SIG-M5 treated with dmso at 0.1 percent for 504 hours (cell line): ENCODE measurements around the gene SH3TC1.
A peak's percentile ranks its signal among the peaks of the same experiment; 100 is the strongest.

Source experiments
- DNase-seq: peaks from one replicate; lab custom pipeline; 2025; ENCODE audit not compliant: unreplicated experiment; lab: John Stamatoyannopoulos, UW

Gene SH3TC1

DNA sequence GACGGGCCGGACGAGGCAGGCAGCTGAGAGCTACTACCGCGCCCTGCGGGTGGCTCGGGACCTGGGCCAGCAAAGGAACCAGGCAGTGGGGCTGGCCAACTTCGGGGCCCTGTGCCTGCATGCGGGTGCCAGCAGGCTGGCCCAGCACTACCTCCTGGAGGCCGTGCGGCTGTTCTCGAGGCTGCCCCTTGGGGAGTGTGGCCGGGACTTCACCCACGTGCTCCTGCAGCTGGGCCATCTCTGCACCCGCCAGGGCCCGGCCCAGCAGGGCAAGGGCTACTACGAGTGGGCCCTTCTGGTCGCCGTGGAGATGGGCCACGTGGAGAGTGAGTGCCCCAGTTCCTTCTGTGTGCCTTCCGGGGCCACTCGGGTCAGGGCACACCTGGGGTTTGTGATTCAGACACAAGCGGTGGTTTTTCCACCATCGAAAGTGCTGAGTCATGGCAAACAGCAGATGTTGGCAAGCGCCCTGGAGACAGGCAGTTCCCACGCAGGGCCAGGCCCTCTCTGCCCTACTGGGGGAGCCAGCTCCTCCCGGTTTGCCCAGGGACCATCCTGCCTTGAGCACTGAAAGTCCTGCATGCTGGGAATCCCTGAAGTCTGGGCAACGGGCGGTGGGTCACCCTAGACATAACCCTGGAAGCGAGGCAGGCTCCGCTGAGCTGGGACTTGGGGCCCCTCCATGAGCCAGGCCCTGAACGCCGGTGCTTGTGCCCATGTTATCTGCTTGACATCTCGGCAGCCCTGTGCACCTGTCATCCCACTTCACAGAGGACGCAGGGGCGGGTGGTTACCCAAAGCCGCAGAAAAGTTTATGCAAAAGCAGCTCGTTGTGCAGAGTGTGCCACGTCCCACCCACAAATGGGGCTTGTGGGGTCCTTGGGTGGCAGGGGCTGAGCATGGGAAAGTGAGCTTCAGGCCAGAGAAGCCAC, 29.5 kb downstream of the SH3TC1 start:
- no peak for DNase-seq

DNA sequence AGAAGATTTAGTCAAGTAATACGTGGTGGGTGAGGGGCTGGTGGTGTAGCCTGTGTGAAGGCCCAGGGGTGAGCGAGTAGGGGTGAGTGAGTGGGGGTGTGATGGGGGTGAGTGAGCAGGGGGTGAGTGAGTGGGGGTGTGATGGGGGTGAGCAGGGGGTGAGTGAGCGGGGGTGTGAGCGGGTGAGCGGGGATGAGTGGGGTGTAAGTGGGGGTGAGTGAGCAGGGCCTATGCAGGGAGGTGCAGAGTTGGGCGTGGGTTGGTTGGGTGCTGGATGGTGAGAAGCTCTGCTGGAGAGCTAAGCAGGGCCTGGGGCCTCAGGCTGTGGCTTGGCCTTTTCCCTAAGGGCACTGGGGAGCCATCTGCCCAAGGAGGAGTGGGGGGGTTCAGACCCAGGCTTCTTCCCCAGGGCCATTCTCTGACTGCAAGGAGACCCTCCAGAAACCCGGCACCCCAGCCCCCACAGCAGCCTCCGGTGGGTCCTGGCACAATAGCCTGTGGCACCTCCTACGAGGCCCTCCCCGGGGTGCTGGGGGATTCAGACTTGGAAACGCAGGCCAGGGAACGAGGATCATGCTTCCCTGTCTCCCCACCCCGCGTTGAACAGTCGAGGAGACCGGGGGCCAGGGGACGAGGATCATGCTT, 30.4 kb downstream of the SH3TC1 start:
- DNase-seq, result no peak

DNA sequence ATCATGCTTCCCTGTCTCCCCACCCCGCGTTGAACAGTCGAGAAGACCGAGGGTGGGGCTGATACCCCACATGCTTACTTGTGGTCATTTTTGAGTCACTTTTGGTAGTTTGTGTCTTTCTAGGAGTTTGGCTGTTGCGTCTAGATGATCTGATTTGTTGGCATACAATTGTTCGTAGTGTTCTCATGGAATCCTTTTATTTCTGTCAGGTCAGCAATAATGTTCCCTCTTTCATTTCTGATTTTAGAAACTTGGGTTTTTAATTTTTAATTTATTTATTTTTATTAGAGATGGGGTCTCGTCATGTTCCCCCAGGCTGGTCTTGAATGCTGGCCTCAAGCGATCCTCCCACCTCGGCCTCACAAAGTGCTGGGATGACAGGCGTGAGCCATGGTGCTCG, 30.9 kb downstream of the SH3TC1 start:
- DNase-seq, result no peak

DNA sequence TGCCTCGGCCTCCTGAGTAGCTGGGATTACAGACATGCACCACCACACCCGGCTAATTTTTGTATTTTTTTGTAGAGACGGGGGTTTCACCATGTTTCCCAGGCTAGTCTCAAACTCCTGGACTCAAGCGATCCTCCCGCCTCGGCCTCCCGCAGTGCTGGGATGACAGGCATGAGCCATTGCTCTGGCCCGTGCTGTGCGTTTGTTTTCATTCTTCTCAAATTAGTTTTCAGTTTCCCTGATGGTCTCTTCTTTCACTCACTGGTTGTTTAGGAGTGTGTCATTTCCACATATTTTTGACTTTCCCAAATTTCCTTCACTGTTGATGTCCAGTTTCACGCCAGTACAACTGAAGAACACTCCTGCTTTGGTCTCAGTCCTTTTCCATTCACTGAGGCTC, 31.8 kb downstream of the SH3TC1 start:
- DNase-seq, result no peak

DNA sequence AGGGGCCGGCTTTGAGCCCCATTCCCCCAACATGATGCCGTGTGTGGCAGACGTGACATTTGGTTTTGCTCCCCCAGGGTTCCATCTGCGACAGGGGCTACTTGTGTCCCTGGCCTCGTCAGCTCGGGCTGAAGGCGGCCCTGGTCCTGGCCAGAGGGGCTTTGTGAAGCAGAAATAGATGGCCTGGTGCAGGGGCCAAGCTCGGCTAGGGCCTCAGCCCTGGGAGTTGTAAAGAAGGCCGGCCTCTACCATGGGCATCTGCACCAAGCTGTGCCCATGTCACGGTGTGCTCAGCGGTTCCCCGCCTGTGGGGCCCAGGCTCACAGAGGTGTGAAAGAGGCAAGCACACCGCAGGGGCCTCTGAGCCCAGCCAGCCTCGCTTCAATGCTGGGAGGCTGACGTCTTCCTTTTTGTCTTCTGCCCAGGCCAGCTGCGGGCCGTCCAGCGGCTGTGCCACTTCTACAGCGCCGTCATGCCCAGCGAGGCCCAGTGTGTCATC, 32.5 kb downstream of the SH3TC1 start:
- DNase-seq, result no peak

DNA sequence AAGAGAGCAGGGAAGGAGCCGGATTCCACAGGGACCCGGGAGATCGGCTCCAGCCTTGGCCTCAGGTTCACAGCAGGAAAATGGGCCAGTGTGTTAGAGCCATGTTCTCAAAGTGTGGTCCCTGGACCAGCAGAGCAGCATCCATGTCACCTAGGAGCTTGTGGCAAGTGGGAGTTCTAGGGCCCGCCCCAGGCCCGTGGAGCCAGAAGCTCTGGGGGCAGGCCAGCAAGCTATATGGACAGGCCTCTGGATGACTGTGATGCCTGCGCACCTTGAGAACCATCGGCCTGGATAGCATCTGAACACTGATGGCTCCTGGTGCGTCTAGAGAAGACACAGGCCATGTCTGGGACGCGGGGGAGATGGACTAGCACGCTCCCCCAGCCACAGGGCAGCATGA, 33.7 kb downstream of the SH3TC1 start:
- DNase-seq, result no peak

DNA sequence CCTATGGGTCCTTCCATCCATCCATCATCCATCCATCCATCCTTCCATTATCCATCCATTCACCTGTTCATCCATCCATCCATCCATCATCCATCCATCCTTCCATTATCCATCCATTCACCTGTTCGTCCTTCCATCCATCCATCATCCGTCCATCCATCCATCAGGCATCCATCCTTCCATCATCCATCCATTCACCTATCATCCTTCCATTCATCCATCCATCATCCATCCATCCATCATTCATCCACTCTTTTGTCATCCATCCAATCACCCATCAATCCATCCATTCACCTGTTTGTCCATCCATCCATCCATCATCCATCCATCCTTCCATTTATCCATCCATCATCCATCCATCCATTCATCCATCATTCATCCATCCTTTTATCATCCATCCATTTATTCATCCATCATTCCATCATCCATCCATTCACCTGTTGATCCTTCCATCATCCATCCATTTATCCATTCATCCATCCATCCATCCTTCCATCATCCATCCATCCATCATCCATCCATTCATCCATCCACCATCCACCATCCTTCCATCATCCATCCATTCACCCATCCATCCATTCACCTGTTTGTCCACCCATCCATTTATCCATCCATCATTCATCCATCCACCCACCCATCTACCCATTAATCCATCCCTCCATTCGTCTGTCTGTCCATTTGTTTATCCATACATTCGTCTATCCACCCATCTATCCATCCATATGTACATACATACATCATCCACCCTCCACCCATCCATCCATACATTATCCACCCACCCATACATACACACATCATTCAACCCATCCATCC, 34.8 kb downstream of the SH3TC1 start:
- DNase-seq, result no peak

DNA sequence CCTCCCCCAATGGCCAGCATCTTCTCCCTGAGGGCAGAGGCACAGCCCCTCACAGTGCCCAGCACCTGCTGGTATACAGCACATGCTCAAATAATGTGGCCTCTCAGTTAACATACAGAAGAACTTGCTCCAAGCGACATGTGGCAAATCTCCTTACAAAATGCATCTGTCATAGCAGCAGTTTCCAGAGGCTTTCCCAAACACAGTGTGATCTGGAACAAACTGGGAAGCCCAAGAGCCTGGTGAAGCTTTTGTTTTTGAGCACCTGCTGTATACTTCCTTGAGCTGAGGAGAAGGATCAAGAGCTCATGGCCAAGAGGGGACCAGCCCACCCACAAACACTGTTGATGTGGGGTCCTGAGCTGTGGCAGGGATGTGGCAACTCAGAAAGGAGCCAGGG, 35.6 kb downstream of the SH3TC1 start:
- no peak for DNase-seq

DNA sequence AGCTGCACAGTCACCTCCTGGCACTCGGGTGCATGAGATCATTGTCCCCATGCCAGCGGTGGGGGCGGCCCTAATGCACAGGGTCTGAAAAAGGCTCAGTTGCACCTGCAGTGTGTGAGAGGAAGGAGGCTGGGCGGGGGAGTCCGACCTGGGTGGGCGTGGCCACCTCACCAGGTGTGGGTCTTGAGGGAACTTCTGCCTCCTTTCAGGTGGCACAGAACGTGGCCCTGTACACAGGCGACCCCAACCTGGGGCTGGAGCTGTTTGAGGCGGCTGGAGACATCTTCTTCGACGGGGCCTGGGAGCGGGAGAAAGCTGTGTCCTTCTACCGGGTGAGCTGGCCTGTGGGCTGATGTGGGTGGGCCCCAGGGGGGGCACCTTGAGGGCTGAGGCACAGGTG, 36.1 kb downstream of the SH3TC1 start:
- DNase-seq, result no peak

DNA sequence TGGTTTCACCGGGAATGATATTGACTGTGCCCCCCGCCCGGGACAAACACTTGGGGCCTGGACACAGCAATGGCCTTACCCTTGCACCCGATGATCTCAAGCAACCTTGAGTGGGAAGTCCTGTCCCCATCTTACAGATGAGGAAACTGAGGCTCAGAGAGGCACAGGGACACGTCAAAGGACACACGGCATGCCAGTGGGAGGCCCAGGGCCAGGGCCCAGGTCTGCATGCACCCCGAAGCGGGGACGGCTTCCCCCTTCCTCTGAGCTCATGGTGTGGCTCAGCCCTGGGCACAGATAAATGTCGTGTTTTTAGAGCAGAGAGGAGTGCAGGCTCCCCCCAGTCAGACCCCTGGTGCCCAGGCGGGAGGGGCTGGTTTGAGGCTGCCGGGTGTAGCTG, 36.6 kb downstream of the SH3TC1 start:
- no peak for DNase-seq

DNA sequence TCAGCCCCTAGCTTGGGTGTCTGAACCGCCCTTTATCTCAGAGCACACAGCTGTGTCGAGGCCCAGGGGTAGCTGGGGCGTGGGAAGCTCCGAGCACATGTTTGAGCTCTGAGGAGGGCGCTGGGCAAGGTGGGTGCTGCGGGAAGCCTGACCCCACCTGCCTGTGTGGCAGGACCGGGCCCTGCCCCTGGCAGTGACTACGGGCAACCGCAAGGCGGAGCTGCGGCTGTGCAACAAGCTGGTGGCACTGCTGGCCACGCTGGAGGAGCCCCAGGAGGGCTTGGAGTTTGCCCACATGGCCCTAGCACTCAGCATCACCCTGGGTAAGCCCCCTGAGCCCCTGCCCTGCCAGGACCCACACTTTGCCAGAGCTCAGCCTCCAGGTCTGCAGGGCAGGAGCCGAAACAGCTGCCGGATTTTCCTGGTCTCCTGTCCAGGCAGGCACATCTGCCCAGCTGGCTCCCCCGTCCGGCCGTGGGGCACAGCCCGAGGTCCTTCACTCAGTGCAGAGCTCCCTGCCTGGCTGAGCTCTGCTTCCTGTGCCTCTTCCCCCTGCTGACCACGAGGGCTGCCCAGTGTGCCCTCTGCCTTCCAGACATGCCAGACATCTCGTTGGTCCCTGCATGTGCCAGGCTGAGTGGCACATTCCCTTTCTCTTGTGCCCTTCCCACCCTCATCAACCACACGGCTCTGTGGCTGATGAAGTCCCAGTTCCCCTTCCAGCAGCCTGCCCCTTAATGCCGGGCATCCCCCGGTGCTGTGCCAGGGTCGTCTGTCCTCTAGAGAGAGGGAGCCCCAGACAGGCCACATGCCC, 37.2 kb downstream of the SH3TC1 start:
- no peak for DNase-seq

DNA sequence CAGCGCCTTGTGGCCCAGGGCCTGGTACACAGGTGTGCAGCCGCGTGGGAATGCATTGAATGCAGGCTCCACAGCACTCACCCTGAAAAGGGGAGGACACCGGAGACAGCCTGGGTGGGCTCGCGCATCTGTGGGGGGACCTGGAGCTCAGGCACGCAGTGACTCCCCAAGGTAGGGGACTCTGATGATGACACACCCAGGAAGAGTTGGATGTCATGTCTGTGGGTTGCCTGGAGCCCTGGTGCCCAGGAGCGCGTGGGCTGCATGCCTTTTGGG, 37.8 kb downstream of the SH3TC1 start:
- DNase-seq, result no peak

DNA sequence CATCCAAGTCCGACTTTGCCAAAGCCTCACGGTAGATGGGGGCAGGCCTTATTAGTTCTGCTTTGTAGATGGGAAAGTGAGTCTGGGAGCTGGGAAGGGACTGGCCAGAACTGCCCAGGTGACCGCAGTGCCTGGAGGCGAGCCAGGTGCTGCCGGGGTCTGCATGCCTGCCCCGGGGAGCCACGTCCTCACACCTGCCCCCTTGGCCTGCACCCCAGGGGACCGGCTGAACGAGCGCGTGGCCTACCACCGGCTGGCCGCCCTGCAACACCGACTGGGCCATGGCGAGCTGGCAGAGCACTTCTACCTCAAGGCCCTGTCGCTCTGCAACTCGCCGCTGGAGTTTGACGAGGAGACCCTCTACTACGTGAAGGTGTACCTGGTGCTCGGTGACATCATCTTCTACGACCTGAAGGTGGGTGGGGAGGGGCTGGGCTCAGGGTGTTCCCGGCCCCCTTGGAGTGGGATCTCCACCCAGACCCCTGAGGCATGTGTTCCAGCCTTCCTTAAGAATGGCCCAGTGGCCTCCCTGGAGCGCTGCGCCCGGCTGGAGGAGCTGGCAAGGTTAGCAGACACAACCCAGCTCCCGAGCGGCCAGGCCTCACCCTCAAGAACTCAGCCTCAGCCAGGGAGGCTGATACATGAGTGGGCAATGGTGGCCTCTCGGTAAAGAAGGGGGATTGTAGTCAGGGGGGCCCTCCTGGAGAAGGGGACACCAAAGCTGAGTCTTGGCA, 38.3 kb downstream of the SH3TC1 start:
- DNase-seq, result no peak

DNA sequence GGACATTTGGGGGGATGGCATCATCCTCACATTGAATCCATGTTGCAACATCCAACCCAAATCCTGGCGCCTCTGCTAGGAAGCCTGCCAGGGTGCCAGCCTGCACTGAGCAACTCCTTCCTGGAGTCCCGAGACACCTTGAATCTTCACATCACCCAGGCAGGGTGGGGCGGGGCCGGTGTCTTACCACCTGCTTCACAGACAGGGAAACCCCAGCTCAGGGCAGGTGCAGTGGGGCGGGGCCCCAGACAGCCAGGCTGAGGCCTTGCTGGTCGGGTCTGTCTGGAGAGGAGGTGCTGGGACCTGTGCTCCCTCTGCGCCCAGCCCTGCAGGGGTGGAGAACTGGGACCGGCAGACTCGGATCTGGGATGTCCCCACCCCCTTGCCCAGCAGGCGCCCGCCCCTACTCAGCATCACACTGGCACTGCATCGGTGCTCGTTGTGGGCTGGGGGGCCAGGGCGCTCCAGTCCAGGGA, 39.0 kb downstream of the SH3TC1 start:
- no peak for DNase-seq

DNA sequence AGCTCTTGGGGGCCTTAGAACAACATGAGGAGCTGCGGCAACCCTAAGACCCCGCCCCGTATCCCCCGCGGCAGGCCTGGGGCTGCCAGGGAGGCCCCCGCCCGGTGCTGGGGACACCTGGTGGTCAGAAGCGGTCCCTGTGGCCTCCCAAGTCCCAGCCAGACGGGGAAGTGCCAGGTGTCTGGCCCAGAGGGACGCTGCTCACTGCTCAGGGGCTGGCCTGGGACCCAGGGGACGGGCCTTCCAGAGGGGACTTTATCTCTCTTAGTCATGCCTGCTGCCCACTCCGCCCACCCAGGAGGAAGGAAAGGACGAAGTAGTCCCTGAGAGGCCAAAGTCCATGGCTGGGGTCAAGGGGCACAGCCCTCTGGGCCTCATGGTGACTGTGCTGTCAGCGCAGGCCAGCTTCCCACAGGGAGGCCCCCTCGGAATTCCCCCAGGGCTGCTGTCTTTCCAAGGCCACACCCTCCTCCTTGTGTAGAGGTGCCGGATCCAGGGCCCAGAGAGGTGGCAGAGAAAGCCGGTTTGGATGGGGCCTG, 39.5 kb downstream of the SH3TC1 start:
- DNase-seq, result no peak

DNA sequence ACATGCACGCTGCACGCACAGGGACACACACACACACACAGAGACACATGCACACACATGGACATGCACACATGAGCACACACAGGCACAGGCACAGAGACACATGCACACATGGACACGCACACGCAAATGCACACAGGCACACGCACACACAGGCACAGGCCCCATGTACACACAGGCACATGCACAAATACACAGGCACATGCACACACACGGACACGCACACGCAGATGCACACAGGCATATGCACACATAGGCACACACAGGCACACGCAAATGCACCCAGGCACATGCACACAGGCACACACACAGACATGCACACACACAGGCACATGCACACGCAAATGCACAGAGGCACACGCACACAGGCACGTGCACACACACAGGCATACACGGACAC, 40.1 kb downstream of the SH3TC1 start:
- DNase-seq, result no peak

DNA sequence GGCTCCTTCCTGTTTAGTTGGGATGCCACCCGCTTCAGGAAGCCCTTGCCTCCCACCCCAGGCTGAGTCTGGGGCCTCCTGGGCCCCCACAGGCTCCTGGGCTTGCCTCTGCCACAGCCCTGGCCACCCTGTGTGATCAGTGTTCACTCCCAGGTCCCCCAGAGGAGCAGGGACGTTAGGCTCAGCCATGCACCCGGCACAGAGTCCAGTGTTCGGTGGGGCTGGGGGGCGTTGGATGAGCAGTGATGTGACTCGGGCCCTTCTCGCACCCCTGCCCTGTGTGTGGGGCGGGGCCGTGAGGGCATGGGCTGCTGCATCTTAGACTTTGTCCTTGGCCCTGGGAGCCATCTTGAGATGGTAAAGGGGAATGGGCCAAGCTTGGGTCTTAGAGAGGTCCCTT, 40.6 kb downstream of the SH3TC1 start:
- no peak for DNase-seq

DNA sequence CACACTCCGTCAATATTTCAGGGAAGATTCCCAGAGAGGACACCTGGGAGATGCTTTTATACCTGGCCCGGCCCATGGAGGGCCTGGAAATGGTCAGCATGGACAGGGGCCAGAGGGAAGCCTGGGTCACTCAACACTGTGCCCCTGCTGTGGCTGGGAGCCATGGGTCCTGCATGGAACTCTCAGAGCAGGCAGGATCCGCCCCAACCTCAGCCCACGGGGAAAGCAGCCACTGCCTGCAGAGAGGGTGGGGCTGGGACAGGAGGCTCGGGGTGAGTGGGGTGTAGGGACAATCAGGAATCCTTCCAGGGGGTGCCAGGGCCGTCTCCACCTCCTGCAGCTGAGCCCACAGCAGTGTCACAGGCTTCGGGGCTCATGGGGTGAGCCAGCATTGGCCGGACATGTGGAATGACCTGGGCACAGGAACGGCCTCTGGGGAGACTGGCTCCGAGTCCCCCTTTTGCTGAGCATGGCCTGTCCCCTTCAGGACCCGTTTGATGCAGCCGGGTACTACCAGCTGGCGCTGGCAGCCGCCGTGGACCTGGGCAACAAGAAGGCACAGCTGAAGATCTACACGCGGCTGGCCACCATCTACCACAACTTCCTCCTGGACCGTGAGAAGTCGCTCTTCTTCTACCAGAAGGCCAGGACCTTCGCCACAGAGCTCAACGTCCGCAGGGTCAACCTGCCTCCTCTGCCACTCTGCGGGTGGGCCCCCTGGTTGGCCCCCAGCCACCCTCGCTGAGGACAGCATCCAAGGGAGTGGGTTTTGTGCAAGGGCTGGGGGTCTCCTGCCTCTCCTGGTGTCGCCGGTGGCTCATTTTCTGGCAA, 41.3 kb downstream of the SH3TC1 start:
- DNase-seq, result peak; percentile 21

DNA sequence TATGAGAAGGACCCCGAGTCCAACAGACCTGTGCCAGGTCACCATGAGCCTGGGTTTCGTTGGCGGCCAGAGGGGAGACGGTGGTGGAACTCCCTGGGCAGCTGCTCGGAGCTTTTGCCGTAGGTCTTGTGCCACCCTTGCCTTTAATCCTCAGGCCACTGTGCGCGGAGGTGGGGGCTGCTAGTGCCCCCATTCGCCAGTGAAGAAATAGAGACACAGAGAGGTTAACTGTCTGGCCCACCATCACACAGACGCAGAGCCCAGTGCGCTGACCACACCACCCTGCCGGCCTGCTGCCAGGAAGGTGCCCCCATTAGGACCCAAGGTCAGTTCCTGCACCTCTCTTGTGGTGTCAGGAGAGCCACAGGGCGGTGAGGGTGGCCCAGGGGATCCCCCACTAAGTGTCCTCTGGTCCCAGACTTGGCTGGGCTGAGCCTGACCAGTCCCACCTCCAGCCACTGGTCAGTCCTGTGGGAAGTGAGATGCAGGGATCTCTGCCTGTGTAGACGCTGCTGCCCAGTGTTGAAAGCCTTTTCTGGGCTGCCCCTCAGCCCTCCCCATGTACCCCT, 42.2 kb downstream of the SH3TC1 start:
- no peak for DNase-seq
